ENCODE measurements around the gene HMGXB4.

The HMGXB4 gene

DNA sequence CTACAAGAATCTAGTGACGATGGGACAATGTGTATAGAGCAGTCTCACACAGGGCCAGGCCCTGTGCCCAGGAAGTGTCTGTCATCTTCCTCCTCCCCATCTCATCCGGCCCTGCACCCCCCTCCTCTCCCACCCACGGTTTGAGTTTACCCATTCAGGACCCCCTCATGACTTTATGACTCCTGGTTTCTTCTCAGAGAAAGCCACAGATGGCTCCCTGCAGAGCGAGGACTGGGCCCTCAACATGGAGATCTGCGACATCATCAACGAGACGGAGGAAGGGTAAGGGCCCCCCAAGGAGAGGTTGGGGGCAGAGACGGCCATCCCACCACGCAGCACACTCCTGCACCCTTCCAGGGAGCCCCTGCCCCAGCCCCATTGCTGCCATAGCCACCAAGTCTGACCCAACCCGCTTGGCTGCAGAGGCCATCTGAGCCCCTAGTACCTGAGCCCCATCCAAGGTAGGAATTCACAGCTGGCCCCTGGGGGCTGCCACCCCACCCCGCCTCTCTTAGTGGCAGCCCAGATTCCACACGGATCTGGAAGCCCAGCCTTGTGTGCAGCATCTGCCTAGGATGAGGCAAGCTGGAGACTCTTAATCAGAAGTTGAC, 60.5 kb downstream of the HMGXB4 start:
- TF ChIP-seq, protein P1, sequence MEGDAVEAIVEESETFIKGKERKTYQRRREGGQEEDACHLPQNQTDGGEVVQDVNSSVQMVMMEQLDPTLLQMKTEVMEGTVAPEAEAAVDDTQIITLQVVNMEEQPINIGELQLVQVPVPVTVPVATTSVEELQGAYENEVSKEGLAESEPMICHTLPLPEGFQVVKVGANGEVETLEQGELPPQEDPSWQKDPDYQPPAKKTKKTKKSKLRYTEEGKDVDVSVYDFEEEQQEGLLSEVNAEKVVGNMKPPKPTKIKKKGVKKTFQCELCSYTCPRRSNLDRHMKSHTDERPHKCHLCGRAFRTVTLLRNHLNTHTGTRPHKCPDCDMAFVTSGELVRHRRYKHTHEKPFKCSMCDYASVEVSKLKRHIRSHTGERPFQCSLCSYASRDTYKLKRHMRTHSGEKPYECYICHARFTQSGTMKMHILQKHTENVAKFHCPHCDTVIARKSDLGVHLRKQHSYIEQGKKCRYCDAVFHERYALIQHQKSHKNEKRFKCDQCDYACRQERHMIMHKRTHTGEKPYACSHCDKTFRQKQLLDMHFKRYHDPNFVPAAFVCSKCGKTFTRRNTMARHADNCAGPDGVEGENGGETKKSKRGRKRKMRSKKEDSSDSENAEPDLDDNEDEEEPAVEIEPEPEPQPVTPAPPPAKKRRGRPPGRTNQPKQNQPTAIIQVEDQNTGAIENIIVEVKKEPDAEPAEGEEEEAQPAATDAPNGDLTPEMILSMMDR (conservative IDR thresholded peaks at IDR 0.05), result no peak
- peak overlapping the region; percentile 92 for H3K27ac ChIP-seq

DNA sequence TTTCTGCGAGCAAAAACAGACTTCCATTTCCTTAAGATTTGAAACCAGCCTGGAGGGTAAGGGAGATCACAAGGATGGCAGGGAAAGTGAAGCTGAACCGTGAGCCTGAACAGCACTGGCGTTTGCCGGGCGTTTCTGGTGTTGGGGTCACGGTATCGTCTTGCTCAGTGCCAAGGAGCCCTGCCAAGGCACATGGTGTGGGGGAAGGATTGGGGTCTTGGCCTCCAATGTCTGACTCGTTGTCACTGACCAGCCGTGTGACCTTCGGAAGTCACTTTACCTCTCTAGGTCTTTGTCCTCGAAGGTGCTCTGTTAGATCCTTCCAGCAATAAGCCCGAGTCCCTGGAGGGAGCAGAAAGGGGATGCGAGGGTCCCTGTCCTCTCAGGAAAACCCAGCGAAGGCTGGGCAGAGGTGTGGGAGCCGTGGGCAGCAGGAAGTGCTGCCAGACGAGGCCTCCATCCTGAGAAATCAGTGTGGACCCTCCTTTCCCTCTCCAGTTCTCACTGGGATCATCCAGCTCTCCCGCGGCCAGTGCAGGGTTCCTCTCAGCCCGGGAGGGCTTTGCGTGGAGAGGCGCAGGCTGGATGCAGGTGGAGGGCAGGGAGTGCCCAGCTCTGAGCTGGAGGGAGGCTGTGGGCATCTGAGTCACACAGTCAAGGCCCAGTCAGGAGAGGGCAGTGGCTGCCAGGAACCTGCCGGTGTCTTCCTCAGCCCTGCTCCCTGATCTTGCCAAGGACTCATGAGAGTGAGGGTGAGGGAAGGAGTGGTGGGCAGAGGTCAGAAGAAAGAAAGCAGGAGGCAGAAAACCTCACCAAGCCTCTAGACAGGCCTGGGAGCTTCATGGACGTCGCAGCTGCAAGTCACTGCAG, 61.3 kb downstream of the HMGXB4 start:
- TF ChIP-seq, protein P1 (conservative IDR thresholded peaks at IDR 0.05), result no peak
- H3K27ac ChIP-seq, result peak overlapping the region; percentile 3

DNA sequence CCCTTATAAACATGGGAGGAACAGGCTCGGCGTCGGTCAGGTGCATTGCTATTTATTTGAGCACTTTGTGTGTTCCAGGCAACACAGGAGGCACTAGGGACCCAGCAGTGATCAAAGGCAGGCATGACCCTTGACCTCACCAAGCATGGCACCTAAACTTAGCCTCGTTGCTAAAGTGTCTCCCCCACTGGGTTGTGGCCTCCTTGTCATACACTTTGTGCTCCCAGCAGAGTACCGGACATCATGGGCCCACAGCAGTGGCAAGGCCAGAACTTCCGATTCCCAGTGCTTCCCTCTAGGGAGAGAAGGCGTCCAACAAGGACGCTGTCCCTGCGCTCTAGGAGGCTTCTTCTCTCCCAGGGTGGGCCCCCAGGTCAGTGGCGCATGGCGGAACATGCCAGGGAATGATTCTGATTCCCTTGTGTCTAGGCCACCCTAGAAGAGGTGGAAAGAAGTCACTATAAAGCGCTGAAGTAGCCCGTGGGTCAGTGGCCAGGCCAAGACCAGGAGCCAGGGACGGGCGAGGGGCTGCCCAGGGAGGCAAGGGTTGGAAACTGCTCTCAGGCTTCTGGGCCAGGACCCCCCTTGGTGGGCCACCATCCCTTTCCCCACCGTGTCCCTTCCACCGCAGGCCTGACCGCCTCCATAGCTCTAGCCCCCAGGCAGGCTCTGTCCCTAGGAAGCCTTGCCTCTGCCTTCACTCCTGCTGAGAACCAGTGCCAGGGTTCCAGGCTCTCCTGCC, 62.1 kb downstream of the HMGXB4 start:
- TF ChIP-seq, protein P1 (conservative IDR thresholded peaks at IDR 0.05), result no peak
- H3K27ac ChIP-seq, result no peak overlapping the region

DNA sequence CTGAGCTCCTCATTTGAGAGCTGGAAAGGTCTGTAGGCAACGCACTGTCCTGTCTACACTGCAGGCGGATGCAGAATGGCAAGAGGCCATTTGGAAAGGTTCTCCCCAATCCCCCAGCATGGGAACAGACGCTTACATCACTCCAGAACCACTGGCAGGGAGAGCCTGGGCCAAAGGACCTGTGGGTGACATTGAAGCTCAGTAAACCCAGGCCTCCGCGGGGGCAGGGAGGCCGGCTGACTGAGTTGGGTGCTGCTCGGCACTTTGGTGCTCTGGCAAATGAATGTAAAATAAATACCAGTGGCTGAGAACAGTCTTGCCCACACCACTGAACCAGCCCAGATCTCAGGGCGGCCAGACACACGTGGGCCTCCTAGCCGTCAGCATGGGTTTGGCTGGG, 64.8 kb downstream of the HMGXB4 start:
- H3K27ac ChIP-seq, result no peak overlapping the region
- TF ChIP-seq, protein P1 (conservative IDR thresholded peaks at IDR 0.05), result no peak

DNA sequence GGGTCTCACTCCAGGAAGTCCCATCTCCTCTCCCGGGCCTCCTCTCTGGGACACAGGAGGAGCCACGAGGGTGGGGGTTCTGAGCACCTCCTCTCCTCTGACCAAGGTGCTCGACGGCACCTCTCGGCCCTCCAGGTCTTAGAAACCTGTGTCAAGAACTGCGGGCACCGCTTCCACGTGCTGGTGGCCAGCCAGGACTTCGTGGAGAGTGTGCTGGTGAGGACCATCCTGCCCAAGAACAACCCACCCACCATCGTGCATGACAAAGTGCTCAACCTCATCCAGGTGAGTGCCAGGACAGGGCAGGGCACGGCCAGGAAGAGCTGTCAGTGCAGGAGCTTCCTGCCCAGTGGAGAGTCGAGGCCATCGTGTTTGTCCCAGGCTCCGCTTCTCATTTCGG, 65.6 kb downstream of the HMGXB4 start:
- H3K27ac ChIP-seq, result no peak overlapping the region
- TF ChIP-seq, protein P1 (conservative IDR thresholded peaks at IDR 0.05), result no peak

DNA sequence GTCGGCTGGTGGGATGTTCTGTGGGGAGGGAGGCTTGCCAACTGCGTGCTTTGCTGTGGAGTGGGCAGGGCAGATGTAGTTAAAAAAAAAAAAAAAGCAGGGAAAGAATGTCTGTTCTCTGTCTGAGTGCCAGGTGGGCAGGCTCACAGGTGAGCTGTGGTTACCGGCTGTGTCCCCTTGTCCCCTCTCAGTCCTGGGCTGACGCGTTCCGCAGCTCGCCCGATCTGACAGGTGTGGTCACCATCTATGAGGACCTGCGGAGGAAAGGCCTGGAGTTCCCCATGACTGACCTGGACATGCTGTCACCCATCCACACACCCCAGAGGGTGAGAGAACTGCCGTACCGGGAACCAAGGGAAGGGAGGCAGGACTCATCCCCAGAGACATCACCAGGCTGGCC, 66.0 kb downstream of the HMGXB4 start:
- TF ChIP-seq, protein P1 (conservative IDR thresholded peaks at IDR 0.05), result no peak
- H3K27ac ChIP-seq, result no peak overlapping the region

DNA sequence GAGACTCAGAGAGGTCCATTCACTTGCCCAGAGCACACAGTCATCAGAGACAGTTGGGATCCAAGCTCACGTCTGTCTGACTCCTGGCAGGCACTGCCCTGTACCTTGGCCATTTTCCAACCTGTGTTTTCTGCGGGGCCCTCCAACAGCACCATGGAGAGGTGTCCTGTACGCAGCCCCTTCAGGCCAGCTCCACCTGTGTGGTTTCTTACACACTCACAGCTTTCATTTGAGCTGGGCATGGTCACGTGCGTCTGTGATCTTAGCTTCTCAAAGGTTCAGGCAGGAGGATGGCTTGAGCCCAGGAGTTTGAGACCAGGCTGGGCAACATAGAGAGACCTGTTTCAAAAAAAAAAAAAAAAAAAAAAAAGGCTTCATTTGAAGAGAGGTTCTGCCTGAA, 66.8 kb downstream of the HMGXB4 start:
- H3K27ac ChIP-seq, result no peak overlapping the region
- TF ChIP-seq, protein P1 (conservative IDR thresholded peaks at IDR 0.05), result no peak
